Caco-2 (cell line): ENCODE results near the gene SLC18A3. TPM values are rescaled to one million over a fixed set of nuclear protein-coding genes. Genes with fewer than 3 reads are reported as not detected.

ENCODE experiments used
- BruUV-seq: library from RNA; stranded (reverse); fragments of 400-500 nt; replicated peaks from 2 replicates; lab custom pipeline; 2021; lab: Mats Ljungman, UMichigan
- CTCF ChIA-PET: fragments of 300-600 bp; sonication (Branson Sonifier 250); formaldehyde crosslinking; loops from one replicate; lab custom pipeline; 2022; ENCODE audit warnings: antibody characterized with exemption; lab: Charles Lee
- POLR2A ChIA-PET: fragments of 300-600 bp; sonication (Branson Sonifier 250); formaldehyde crosslinking; loops from one replicate; lab custom pipeline; 2022; ENCODE audit warnings: antibody characterized with exemption; lab: Charles Lee
- DNase-seq, 2 experiments: peaks; one replicate each; pipeline versions ENCODE4 v3.0.0 to v3.0.0-alpha.2; 2020 to 2022
- H3K27me3 ChIP-seq: replicated peaks from 2 replicates; pipeline ENCODE4 v1.6.0; 2011; ENCODE audit warnings: low read length; ENCODE audit not compliant: control insufficient read depth, insufficient read depth
- H3K36me3 ChIP-seq: 2 replicates; pipeline ENCODE4 v1.5.1; 2011; ENCODE audit warnings: low read length; ENCODE audit not compliant: control insufficient read depth, insufficient read depth
- H3K4me1 ChIP-seq: fragments of 250-450 bp; sonication (Bioruptor Pico); 2 replicates; pipeline ENCODE4 v1.5.1; 2020; ENCODE audit warnings: mild to moderate bottlenecking
- H3K4me3 ChIP-seq: 2 replicates; pipeline ENCODE4 v1.5.1; 2011; ENCODE audit warnings: low read depth, mild to moderate bottlenecking, control low read depth, low read length
- H3K9me3 ChIP-seq: fragments of 250-450 bp; sonication (Bioruptor Pico); 2 replicates; pipeline ENCODE4 v1.5.1; 2020; ENCODE audit warnings: mild to moderate bottlenecking, moderate library complexity
- H3K27ac Mint-ChIP-seq: one replicate; pipeline ENCODE4 v1.8.0; 2022; ENCODE audit warnings: mixed read lengths; ENCODE audit not compliant: unreplicated experiment
- H3K27me3 Mint-ChIP-seq: one replicate; pipeline ENCODE4 v1.8.0; 2022; ENCODE audit warnings: mixed read lengths; ENCODE audit not compliant: insufficient read depth, unreplicated experiment
- H3K36me3 Mint-ChIP-seq: one replicate; pipeline ENCODE4 v1.8.0; 2022; ENCODE audit warnings: mild to moderate bottlenecking, mixed read lengths; ENCODE audit not compliant: insufficient read depth, unreplicated experiment
- H3K4me1 Mint-ChIP-seq: one replicate; pipeline ENCODE4 v1.8.0; 2022; ENCODE audit warnings: low read depth, mixed read lengths; ENCODE audit not compliant: unreplicated experiment
- H3K4me3 Mint-ChIP-seq: one replicate; pipeline ENCODE4 v1.8.0; 2022; ENCODE audit warnings: mild to moderate bottlenecking, moderate library complexity, mixed read lengths; ENCODE audit not compliant: unreplicated experiment
- H3K9me3 Mint-ChIP-seq: one replicate; pipeline ENCODE4 v1.8.0; 2022; ENCODE audit warnings: mixed read lengths; ENCODE audit not compliant: unreplicated experiment
- intact Hi-C: fragments of 100-400 bp; cut with micrococcal nuclease; formaldehyde crosslinking; loops from one replicate; pipeline ENCODE4 v1.10.0; 2022; ENCODE audit not compliant: unreplicated experiment
- total RNA-seq: library from RNA; stranded (reverse); gene quantifications from 2 replicates; pipeline ENCODE4 v1.2.3, GENCODE V29; 2022
- TF ChIP-seq, protein P1 (sequence below), 2 experiments: fragments of 200-600 bp in 1 of 2; IDR thresholded peaks; 1 replicate in 1 of 2; 2 replicates in 1 of 2; pipeline versions ENCODE4 v1.5.1 to v1.8.0; 2011 to 2022; ENCODE audit warnings: antibody characterized with exemption in 1 of 2, control low read depth in 1 of 2, inconsistent platforms in 1 of 2, low read depth in 1 of 2, low read length in 1 of 2, mild to moderate bottlenecking in 1 of 2, moderate library complexity in 1 of 2; ENCODE audit not compliant: insufficient read depth in 1 of 2, severe bottlenecking in 1 of 2, unreplicated experiment in 1 of 2

The SLC18A3 gene
- total RNA-seq, 1 experiment from 2014 or later = not detected

DNA sequence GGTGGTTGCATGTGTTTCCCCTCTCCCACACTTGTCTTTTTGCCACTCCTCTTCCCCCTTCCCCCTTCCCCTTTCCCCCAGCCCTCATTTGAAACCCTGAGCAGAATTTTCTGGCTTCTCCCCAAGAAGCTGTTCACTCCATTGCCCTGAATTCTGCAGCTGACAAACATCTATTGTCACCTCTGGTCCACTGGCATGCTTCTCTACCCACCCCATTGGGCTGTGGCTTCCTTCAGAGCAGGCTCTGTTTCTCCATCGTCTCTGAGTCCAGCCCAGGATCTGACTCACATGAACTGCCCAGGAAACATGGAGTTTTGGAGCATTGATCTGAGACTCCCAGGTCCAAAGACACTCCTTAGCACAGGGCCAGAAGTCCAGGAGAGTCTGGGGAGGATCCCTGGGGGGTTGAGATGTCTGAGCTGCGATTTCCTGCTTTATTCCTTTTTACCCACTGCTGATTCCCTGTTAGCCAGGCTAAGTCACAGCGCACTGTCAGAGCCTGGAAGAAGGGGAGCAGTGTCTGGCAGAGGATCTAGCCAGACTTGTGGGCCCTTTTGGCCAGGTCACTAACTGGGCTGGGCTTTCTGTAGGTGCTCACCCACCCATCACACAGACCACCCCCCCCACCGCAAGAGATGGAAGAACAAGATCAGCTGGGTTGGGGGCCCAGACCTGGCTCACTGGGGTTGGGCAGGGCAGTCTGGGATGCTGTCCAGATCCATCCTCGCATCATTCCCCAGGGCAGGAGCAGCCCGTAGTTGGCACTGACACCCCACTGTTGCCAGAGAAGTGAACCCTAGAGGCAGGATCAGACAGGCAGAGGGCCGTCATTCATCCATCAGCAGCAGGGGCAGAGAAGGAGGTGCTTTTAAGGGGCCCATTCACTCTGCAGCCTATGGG lies 7.3 kb downstream of the SLC18A3 start:
- no TSS peak for BruUV-seq
- Mint-ChIP-seq H3K9me3 (no peaks in the 10 kb centered on the region), H3K36me3 (no peaks in the 10 kb centered on the region), H3K4me3 (no peak overlapping the region), H3K4me1 (no peaks in the 10 kb centered on the region), H3K27ac (no peak overlapping the region), H3K27me3 (peaks cover 28% of the 10 kb centered on the region)
- H3K4me3 ChIP-seq = no peak overlapping the region
- TF ChIP-seq, protein P1, sequence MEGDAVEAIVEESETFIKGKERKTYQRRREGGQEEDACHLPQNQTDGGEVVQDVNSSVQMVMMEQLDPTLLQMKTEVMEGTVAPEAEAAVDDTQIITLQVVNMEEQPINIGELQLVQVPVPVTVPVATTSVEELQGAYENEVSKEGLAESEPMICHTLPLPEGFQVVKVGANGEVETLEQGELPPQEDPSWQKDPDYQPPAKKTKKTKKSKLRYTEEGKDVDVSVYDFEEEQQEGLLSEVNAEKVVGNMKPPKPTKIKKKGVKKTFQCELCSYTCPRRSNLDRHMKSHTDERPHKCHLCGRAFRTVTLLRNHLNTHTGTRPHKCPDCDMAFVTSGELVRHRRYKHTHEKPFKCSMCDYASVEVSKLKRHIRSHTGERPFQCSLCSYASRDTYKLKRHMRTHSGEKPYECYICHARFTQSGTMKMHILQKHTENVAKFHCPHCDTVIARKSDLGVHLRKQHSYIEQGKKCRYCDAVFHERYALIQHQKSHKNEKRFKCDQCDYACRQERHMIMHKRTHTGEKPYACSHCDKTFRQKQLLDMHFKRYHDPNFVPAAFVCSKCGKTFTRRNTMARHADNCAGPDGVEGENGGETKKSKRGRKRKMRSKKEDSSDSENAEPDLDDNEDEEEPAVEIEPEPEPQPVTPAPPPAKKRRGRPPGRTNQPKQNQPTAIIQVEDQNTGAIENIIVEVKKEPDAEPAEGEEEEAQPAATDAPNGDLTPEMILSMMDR (IDR thresholded peaks at IDR 0.05; ENCODE audit: insufficient read depth in 1 of 2, low read depth in 1 of 2, low read length in 1 of 2, severe bottlenecking in 1 of 2, unreplicated experiment in 1 of 2) = no peak
- intact Hi-C loops = loop anchor here (2.0 kb wide), 1 partner anchor 23 kb away; no protein-coding TSS in a partner anchor
- peak in 1 of 2 experiments; percentile 23 for DNase-seq
- POLR2A ChIA-PET = no interaction called here
- H3K27me3 ChIP-seq = no peaks in the 10 kb centered on the region; the same call in 1 of the 2 replicates
- CTCF ChIA-PET = no interaction called here
- H3K36me3 ChIP-seq = no peaks in the 10 kb centered on the region
- no peaks in the 10 kb centered on the region for H3K4me1 ChIP-seq
- no peaks in the 10 kb centered on the region for H3K9me3 ChIP-seq

DNA sequence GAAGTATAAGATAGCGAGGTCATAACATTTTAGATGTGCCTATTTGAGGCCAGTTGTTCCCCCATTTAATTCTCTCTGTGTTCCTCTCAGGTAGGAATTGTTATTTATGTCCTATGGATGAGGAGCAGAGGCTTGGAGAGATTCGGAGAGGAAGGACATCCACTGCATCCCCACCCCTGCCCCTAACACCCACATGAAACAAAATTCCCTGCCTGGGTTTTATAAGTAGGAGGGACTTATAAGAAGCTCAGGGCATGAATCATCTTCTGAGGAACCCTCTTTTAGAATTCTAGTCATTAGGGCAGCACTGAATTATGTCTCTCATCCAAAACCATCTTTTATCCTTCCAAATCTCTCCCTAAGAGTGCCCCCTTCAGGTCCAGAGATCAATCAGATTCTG lies 8.7 kb downstream of the SLC18A3 start:
- H3K9me3 Mint-ChIP-seq = no peaks in the 10 kb centered on the region
- no peaks in the 10 kb centered on the region for H3K36me3 Mint-ChIP-seq
- intact Hi-C loops = no loop called here
- ChIA-PET CTCF (no interaction called here), POLR2A (no interaction called here)
- BruUV-seq = no TSS peak
- TF ChIP-seq, protein P1 (IDR thresholded peaks at IDR 0.05; ENCODE audit: insufficient read depth in 1 of 2, low read depth in 1 of 2, low read length in 1 of 2, severe bottlenecking in 1 of 2, unreplicated experiment in 1 of 2) = no peak
- DNase-seq = no peak
- H3K4me1 Mint-ChIP-seq = no peaks in the 10 kb centered on the region
- Histone ChIP-seq H3K36me3 (no peaks in the 10 kb centered on the region), H3K27me3 (no peaks in the 10 kb centered on the region; the same call in 1 of the 2 replicates), H3K9me3 (no peaks in the 10 kb centered on the region), H3K4me1 (no peaks in the 10 kb centered on the region), H3K4me3 (no peak overlapping the region)
- no peak overlapping the region for H3K27ac Mint-ChIP-seq
- H3K27me3 Mint-ChIP-seq = peaks cover 23% of the 10 kb centered on the region
- H3K4me3 Mint-ChIP-seq = no peak overlapping the region

DNA sequence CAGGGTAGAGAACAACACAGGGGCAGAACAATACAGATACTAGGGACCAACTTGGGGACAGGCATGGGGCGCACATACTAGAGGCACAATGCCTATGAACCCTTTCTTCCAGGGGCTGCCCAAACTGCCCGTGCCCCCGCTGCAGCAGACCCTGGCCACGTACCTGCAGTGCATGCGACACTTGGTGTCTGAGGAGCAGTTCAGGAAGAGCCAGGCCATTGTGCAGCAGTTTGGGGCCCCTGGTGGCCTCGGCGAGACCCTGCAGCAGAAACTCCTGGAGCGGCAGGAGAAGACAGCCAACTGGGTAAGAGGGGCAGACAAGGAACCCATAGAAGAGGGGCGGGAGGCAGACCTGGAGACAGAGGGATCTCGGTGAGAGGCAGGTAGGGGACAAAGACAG lies 9.5 kb downstream of the SLC18A3 start:
- ChIA-PET CTCF (no interaction called here), POLR2A (no interaction called here)
- H3K9me3 ChIP-seq = no peaks in the 10 kb centered on the region
- Mint-ChIP-seq H3K4me1 (no peaks in the 10 kb centered on the region), H3K27me3 (peaks cover 23% of the 10 kb centered on the region), H3K36me3 (no peaks in the 10 kb centered on the region), H3K4me3 (no peak overlapping the region), H3K27ac (no peak overlapping the region), H3K9me3 (peaks cover 5% of the 10 kb centered on the region)
- intact Hi-C loops = no loop called here
- no TSS peak for BruUV-seq
- no peaks in the 10 kb centered on the region for H3K27me3 ChIP-seq
- H3K4me3 ChIP-seq = no peak overlapping the region
- H3K36me3 ChIP-seq = no peaks in the 10 kb centered on the region
- peak; percentile 42 to 44 for DNase-seq
- TF ChIP-seq, protein P1 (IDR thresholded peaks at IDR 0.05; ENCODE audit: insufficient read depth in 1 of 2, low read depth in 1 of 2, low read length in 1 of 2, severe bottlenecking in 1 of 2, unreplicated experiment in 1 of 2) = peak; percentile 46 to 60
- no peaks in the 10 kb centered on the region for H3K4me1 ChIP-seq
